Measurements from ENCODE around the gene DIO1.

DNA sequence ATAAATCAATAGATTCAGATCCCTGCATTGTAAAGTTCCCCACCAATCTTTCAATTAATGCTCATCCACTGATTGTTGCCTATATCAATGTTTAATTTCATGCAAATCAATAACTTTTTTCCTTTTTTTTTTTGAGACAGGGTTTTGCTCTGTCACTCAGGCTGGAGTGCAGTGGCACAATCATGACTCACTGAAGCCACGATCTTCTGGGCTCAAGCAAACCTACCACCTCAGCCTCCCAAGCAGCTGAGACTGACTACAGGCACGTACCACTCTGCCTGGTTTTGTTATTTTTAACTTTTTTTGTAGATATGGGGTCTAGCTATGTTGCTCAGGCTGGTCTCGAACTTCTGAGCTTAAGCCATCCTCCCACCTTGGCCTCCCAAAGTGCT lies 25.7 kb downstream of the DIO1 start:
- no peak for TF ChIP-seq POLR2AphosphoS5 (IDR thresholded peaks at IDR 0.05; ENCODE audit: low read depth, low read length)
- TF ChIP-seq, protein P1, sequence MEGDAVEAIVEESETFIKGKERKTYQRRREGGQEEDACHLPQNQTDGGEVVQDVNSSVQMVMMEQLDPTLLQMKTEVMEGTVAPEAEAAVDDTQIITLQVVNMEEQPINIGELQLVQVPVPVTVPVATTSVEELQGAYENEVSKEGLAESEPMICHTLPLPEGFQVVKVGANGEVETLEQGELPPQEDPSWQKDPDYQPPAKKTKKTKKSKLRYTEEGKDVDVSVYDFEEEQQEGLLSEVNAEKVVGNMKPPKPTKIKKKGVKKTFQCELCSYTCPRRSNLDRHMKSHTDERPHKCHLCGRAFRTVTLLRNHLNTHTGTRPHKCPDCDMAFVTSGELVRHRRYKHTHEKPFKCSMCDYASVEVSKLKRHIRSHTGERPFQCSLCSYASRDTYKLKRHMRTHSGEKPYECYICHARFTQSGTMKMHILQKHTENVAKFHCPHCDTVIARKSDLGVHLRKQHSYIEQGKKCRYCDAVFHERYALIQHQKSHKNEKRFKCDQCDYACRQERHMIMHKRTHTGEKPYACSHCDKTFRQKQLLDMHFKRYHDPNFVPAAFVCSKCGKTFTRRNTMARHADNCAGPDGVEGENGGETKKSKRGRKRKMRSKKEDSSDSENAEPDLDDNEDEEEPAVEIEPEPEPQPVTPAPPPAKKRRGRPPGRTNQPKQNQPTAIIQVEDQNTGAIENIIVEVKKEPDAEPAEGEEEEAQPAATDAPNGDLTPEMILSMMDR (IDR thresholded peaks at IDR 0.05; ENCODE audit: control extremely low read depth in 1 of 3, insufficient read depth in 1 of 3, low read depth in 1 of 3, low read length in 3 of 3), result no peak
- TF ChIP-seq SP4 (IDR thresholded peaks at IDR 0.05; ENCODE audit: low read length), result no peak
- TF ChIP-seq TCF12 (IDR thresholded peaks at IDR 0.05; ENCODE audit: low read depth, low read length), result no peak
- TF ChIP-seq RFX5 (IDR thresholded peaks at IDR 0.05; ENCODE audit: borderline replicate concordance, low read depth, low read length), result no peak

Data from H1 (cell line).